Embryonic facial prominence (tissue), 1 donor: ENCODE data around the gene NSMF.
"Not testable (repeated sequence)": the region's sequence is repeated elsewhere in the genome, so short reads cannot be mapped to it uniquely, and the experiment has no call there.

Source experiments
- DNase-seq: peaks from one replicate; pipeline ENCODE4 v3.0.0-alpha.2; 2016; ENCODE audit errors: extremely low spot score

The NSMF gene

GRCh38 chr9:137475666-137476065 lies 16.5 kb upstream of the NSMF start:
- no peak for DNase-seq

GRCh38 chr9:137474271-137474670 lies 15.1 kb upstream of the NSMF start:
- DNase-seq = no peak

- no peak for DNase-seq
Observed at GRCh38 chr9:137470785-137471184, 11.7 kb upstream of the NSMF start.

- DNase-seq = no peak
Observed at GRCh38 chr9:137467896-137468295, 8.8 kb upstream of the NSMF start.

- no peak for DNase-seq
Observed at GRCh38 chr9:137467161-137467581, 8.0 kb upstream of the NSMF start.

- not testable (repeated sequence) for DNase-seq
Observed at GRCh38 chr9:137466389-137467085, 7.4 kb upstream of the NSMF start.

GRCh38 chr9:137465720-137466388 lies 6.7 kb upstream of the NSMF start:
- DNase-seq = no peak

- DNase-seq = no peak
Observed at GRCh38 chr9:137465000-137465719, 6.0 kb upstream of the NSMF start.

GRCh38 chr9:137464291-137464999 lies 5.3 kb upstream of the NSMF start:
- DNase-seq = no peak

- DNase-seq = no peak
Observed at GRCh38 chr9:137463931-137464290, 4.8 kb upstream of the NSMF start.

- no peak for DNase-seq
Observed at GRCh38 chr9:137462986-137463930, 4.1 kb upstream of the NSMF start.

- DNase-seq = no peak
Observed at GRCh38 chr9:137462396-137462985, 3.4 kb upstream of the NSMF start.

GRCh38 chr9:137461663-137462395 lies 2.7 kb upstream of the NSMF start:
- no peak for DNase-seq

GRCh38 chr9:137461316-137461662 lies 2.2 kb upstream of the NSMF start:
- DNase-seq = no peak

GRCh38 chr9:137460363-137461315 lies 1.5 kb upstream of the NSMF start:
- DNase-seq = no peak

- DNase-seq = no peak
Observed at GRCh38 chr9:137459601-137460362, 648 bp upstream of the NSMF start.

GRCh38 chr9:137458194-137459151 lies 661 bp downstream of the NSMF start:
- no peak for DNase-seq
